ENCODE results near the gene BBS1.

The BBS1 gene

GRCh38 chr11:66561178-66561974, 50.9 kb downstream of the BBS1 start:
- TF ChIP-seq CTCF (IDR thresholded peaks at IDR 0.05; ENCODE audit: low read depth, low read length, poor library complexity, severe bottlenecking) = no peak
- no peak for TF ChIP-seq EZH2phosphoT487 (IDR thresholded peaks at IDR 0.05; ENCODE audit: borderline replicate concordance, low read length)
- no peaks in the 10 kb centered on the region for H3F3A ChIP-seq (ENCODE audit: control insufficient read depth, insufficient read depth)
- no peak overlapping the region for H3K4me2 ChIP-seq (ENCODE audit: low read length)
- H4K20me1 ChIP-seq (ENCODE audit: control insufficient read depth, insufficient read depth, low read depth, low read length) = no peaks in the 10 kb centered on the region
- H3K4me3 ChIP-seq (ENCODE audit: low read length) = no peak overlapping the region
- no peaks in the 10 kb centered on the region for H3K9me3 ChIP-seq (ENCODE audit: control insufficient read depth, insufficient read depth, low read length)
- no peaks in the 10 kb centered on the region for H3K9me2 ChIP-seq (replicated peaks; ENCODE audit: control insufficient read depth, low read length)
- H3K27me3 ChIP-seq (ENCODE audit: control insufficient read depth, low read length) = peaks cover 5% of the 10 kb centered on the region; the same call in 1 of the 2 replicates
- H3K4me1 ChIP-seq (ENCODE audit: control insufficient read depth, low read length) = no peaks in the 10 kb centered on the region
- H3K79me2 ChIP-seq (ENCODE audit: control insufficient read depth, low read length) = no peaks in the 10 kb centered on the region
- no peak overlapping the region for H3K27ac ChIP-seq (ENCODE audit: low read depth, low read length)
- no peaks in the 10 kb centered on the region for H3K36me3 ChIP-seq (ENCODE audit: control insufficient read depth, low read length)

GRCh38 chr11:66561975-66562248, 51.5 kb downstream of the BBS1 start:
- H3K4me2 ChIP-seq (ENCODE audit: low read length) = no peak overlapping the region
- TF ChIP-seq EZH2phosphoT487 (IDR thresholded peaks at IDR 0.05; ENCODE audit: borderline replicate concordance, low read length) (no peak), CTCF (IDR thresholded peaks at IDR 0.05; ENCODE audit: low read depth, low read length, poor library complexity, severe bottlenecking) (no peak)
- H3K79me2 ChIP-seq (ENCODE audit: control insufficient read depth, low read length) = no peaks in the 10 kb centered on the region
- no peaks in the 10 kb centered on the region for H3F3A ChIP-seq (ENCODE audit: control insufficient read depth, insufficient read depth)
- H3K9me2 ChIP-seq (replicated peaks; ENCODE audit: control insufficient read depth, low read length) = no peaks in the 10 kb centered on the region
- H3K27me3 ChIP-seq (ENCODE audit: control insufficient read depth, low read length) = peaks cover 8% of the 10 kb centered on the region
- H3K4me3 ChIP-seq (ENCODE audit: low read length) = no peak overlapping the region
- no peaks in the 10 kb centered on the region for H3K9me3 ChIP-seq (ENCODE audit: control insufficient read depth, insufficient read depth, low read length)
- no peak overlapping the region for H3K27ac ChIP-seq (ENCODE audit: low read depth, low read length)
- no peaks in the 10 kb centered on the region for H4K20me1 ChIP-seq (ENCODE audit: control insufficient read depth, insufficient read depth, low read depth, low read length)
- no peaks in the 10 kb centered on the region for H3K36me3 ChIP-seq (ENCODE audit: control insufficient read depth, low read length)
- no peaks in the 10 kb centered on the region for H3K4me1 ChIP-seq (ENCODE audit: control insufficient read depth, low read length)

- no peak overlapping the region for H3K4me2 ChIP-seq (ENCODE audit: low read length)
- no peak overlapping the region for H3K4me3 ChIP-seq (ENCODE audit: low read length)
- H3K79me2 ChIP-seq (ENCODE audit: control insufficient read depth, low read length) = no peaks in the 10 kb centered on the region
- H3K36me3 ChIP-seq (ENCODE audit: control insufficient read depth, low read length) = no peaks in the 10 kb centered on the region
- TF ChIP-seq CTCF (IDR thresholded peaks at IDR 0.05; ENCODE audit: low read depth, low read length, poor library complexity, severe bottlenecking) (no peak), EZH2phosphoT487 (IDR thresholded peaks at IDR 0.05; ENCODE audit: borderline replicate concordance, low read length) (no peak)
- no peaks in the 10 kb centered on the region for H3F3A ChIP-seq (ENCODE audit: control insufficient read depth, insufficient read depth)
- no peaks in the 10 kb centered on the region for H3K4me1 ChIP-seq (ENCODE audit: control insufficient read depth, low read length)
- no peaks in the 10 kb centered on the region for H3K9me3 ChIP-seq (ENCODE audit: control insufficient read depth, insufficient read depth, low read length)
- peaks cover 11% of the 10 kb centered on the region for H3K27me3 ChIP-seq (ENCODE audit: control insufficient read depth, low read length)
- H3K9me2 ChIP-seq (replicated peaks; ENCODE audit: control insufficient read depth, low read length) = no peaks in the 10 kb centered on the region
- no peaks in the 10 kb centered on the region for H4K20me1 ChIP-seq (ENCODE audit: control insufficient read depth, insufficient read depth, low read depth, low read length)
- H3K27ac ChIP-seq (ENCODE audit: low read depth, low read length) = no peak overlapping the region
These were observed 51.8 kb downstream of the BBS1 start for GRCh38 chr11:66562275-66562674.
